ENCODE results near the gene DLG2.

The DLG2 gene

DNA sequence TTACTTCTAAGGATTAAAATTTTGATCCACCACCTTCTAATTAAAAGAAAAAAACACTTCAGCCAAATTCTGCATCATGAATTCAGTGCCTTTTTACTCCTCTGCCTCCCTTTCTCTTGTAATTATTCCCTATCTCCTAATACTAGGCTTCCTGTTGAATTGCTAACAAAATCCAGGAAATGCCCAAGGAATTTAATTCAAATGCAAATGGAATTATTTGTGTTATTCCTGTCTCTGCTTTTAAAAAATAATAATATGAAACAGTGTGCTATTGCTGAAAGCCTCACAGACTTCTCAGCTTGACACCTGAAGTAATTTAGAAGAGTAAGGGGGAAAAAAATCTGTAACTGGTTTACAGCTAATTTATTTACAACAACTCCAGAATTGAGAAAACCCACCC lies 85.5 kb downstream of the DLG2 start:
- TF ChIP-seq CTCF (IDR thresholded peaks at IDR 0.05; ENCODE audit: control insufficient read depth, extremely low read depth, insufficient read depth) = no peak
- DNase-seq (ENCODE audit: low read depth) = no peak
- H3K4me3 ChIP-seq (ENCODE audit: low read depth, low read length) = no peak overlapping the region

DNA sequence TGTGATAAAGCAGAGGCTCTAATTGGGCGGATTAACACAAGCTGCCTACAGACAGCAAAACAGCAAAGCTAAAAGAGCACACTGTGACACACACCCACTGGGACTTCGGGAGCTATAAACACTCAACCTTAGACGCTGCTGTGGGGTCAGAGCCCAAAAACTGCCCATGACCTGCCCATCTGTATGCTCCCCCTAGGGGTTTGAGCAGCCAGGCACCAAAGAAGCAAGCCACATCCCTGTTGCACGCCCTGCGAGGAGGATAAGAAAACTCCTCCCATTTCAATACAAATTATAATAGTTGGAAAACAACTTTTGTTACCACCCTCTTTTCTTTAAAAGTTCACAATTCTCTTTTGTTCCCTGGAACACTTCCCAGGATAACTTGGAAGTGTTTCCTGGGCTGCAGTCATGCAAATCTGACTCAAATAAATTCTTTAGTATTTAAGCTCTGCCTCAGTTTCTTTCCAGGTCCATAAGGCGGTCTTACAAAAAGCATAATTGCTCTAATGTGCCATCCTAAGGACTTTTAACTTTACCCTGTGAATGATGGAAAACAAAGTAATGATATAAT lies 86.4 kb downstream of the DLG2 start:
- H3K4me3 ChIP-seq (ENCODE audit: low read depth, low read length) = no peak overlapping the region
- no peak for DNase-seq (ENCODE audit: low read depth)
- TF ChIP-seq CTCF (IDR thresholded peaks at IDR 0.05; ENCODE audit: control insufficient read depth, extremely low read depth, insufficient read depth) = no peak

DNA sequence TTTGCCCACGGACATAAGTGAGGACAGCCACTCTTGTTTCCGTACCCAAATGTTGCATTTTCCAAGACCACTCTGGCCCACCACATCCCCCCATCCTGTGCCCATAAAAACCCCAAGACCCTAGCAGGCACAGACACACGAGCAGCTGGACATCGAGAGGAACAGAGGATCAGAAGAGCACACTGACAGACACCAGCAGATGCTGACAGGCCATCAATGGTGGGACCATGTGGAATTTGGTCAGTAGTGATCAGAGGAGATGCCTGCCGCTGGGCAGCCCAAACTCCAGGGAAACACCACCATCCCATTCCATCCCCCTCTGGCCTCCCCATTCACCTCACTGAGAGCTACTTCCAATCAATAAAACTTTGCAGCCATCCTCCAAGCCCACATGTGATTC lies 87.0 kb downstream of the DLG2 start:
- TF ChIP-seq CTCF (IDR thresholded peaks at IDR 0.05; ENCODE audit: control insufficient read depth, extremely low read depth, insufficient read depth) = no peak
- no peak for DNase-seq (ENCODE audit: low read depth)
- H3K4me3 ChIP-seq (ENCODE audit: low read depth, low read length) = no peak overlapping the region

DNA sequence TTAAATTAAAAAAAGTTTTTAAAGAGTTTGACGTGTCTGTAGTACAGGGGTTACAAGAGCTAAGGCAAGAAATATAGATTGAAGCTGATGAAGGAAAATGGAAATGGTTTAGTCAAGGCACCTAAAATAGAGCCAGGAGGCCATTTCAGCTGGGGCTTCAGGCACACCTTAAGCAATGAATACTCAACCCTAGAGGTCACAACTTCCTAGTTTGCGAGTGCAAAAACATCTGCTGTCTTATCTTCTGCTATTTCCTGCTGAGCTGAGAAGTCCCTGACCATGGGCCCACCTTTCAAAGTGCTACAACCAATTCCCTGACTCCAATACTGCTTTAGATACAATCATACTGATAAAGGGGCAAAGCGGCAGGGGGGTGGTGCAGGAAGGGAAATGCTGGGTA lies 87.4 kb downstream of the DLG2 start:
- no peak for DNase-seq (ENCODE audit: low read depth)
- TF ChIP-seq CTCF (IDR thresholded peaks at IDR 0.05; ENCODE audit: control insufficient read depth, extremely low read depth, insufficient read depth) = no peak
- no peak overlapping the region for H3K4me3 ChIP-seq (ENCODE audit: low read depth, low read length)

DNA sequence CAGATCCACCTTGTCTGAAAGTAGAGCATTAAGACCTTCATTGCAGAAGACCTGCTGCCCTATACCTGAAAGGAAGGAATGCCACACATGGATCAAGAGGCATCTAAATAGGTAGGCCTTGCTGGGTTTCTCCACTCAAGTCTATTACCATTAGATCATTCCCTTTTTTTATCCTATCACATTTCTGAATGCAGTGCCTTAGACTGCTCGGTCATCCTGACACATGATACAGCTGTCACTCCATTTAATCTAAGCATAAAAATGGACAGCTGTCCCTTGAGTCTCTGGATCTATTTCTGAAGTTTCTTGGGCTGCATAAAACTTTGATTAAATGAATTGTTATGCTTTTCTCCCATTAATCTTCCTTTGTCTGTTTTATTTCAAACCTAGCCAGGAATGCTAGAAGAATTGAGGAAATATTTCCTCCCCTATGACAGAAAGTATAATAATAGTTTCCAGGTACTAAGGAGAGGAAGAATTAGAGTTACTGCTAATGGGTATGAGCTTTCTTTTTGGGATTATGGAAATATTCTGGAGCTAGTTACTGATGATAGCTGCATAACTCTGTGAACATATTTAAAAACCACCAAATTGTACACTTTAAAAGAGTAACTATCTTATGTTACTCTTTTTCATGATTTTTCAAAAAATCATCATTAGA lies 88.0 kb downstream of the DLG2 start:
- H3K4me3 ChIP-seq (ENCODE audit: low read depth, low read length) = no peak overlapping the region
- no peak for TF ChIP-seq CTCF (IDR thresholded peaks at IDR 0.05; ENCODE audit: control insufficient read depth, extremely low read depth, insufficient read depth)
- no peak for DNase-seq (ENCODE audit: low read depth)

DNA sequence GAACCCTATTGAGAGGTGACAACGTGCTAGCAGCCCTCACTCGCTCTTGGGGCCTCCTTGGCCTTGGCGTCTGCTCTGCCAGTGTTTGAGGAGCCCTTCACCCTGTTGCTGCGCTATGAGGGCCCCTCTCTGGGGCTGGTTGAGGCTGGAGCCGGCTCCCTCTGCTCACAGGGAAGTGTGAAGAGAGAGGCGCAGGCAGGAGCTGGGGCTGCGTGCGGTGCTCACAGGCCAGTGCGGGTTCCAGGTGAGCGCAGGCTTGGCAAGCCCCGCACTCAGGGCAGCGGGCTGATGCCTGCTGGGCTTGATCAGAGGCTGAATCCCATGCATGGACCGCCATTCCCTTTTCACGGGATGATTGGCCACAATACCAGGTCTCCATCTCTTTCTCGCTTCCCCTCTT lies 90.7 kb downstream of the DLG2 start:
- DNase-seq (ENCODE audit: low read depth) = no peak
- H3K4me3 ChIP-seq (ENCODE audit: low read depth, low read length) = no peak overlapping the region
- TF ChIP-seq CTCF (IDR thresholded peaks at IDR 0.05; ENCODE audit: control insufficient read depth, extremely low read depth, insufficient read depth) = no peak

GRCh38 chr11:85534806-85535205 lies 92.3 kb downstream of the DLG2 start:
- DNase-seq (ENCODE audit: low read depth) = no peak
- TF ChIP-seq CTCF (IDR thresholded peaks at IDR 0.05; ENCODE audit: control insufficient read depth, extremely low read depth, insufficient read depth) = no peak
- H3K4me3 ChIP-seq (ENCODE audit: low read depth, low read length) = no peak overlapping the region
